ENCODE data around the gene ZP2.

- TF ChIP-seq CTCF (IDR thresholded peaks at IDR 0.05; ENCODE audit: borderline replicate concordance, extremely low read depth, low read length, poor library complexity, severe bottlenecking) = no peak
- no peak for TF ChIP-seq EZH2 (IDR thresholded peaks at IDR 0.05; ENCODE audit: borderline replicate concordance, low read depth, low read length, severe bottlenecking)
Observed at GRCh38 chr16:21257284-21257683, 45.9 kb upstream of the ZP2 start.

Data from DND-41 (cell line).